HG03354 (cell line): Measurements from ENCODE around the gene RSPH1.
"Not testable (repeated sequence)": the region's sequence is repeated elsewhere in the genome, so short reads cannot be mapped to it uniquely, and the experiment has no call there.

Source experiments
- ATAC-seq: cut with Tn5 transposase; IDR thresholded peaks from one replicate; pipeline ENCODE4 v1.9.1; 2021; ENCODE audit warnings: mild to moderate bottlenecking; ENCODE audit not compliant: unreplicated experiment, poor library complexity, severe bottlenecking

The RSPH1 gene

GRCh38 chr21:42471206-42471605, 24.8 kb downstream of the RSPH1 start:
- no peak for ATAC-seq

GRCh38 chr21:42469726-42470125, 26.3 kb downstream of the RSPH1 start:
- not testable (repeated sequence) for ATAC-seq

GRCh38 chr21:42469272-42469671, 26.8 kb downstream of the RSPH1 start:
- peak; percentile 44 for ATAC-seq

GRCh38 chr21:42468491-42469131, 27.4 kb downstream of the RSPH1 start:
- ATAC-seq: no peak

- ATAC-seq: no peak
Measured at GRCh38 chr21:42467140-42467983, 28.7 kb downstream of the RSPH1 start.

GRCh38 chr21:42466700-42467099, 29.3 kb downstream of the RSPH1 start:
- no peak for ATAC-seq

- ATAC-seq: peak; percentile 19
Measured at GRCh38 chr21:42465803-42466127, 30.3 kb downstream of the RSPH1 start.

- peak; percentile 27 for ATAC-seq
Measured at GRCh38 chr21:42465008-42465802, 30.8 kb downstream of the RSPH1 start.

- ATAC-seq: no peak
Measured at GRCh38 chr21:42463861-42464515, 32.0 kb downstream of the RSPH1 start.

GRCh38 chr21:42461881-42462877, 33.8 kb downstream of the RSPH1 start:
- ATAC-seq: no peak

- ATAC-seq: peak; percentile 5
Measured at GRCh38 chr21:42461185-42461520, 34.9 kb downstream of the RSPH1 start.

GRCh38 chr21:42460391-42461184, 35.4 kb downstream of the RSPH1 start:
- ATAC-seq: peak; percentile 62

GRCh38 chr21:42459546-42460215, 36.3 kb downstream of the RSPH1 start:
- no peak for ATAC-seq

- ATAC-seq: no peak
Measured at GRCh38 chr21:42459082-42459460, 37.0 kb downstream of the RSPH1 start.

- ATAC-seq: no peak
Measured at GRCh38 chr21:42456457-42456856, 39.6 kb downstream of the RSPH1 start.

GRCh38 chr21:42455754-42456440, 40.1 kb downstream of the RSPH1 start:
- ATAC-seq: no peak

- no peak for ATAC-seq
Measured at GRCh38 chr21:42455196-42455595, 40.8 kb downstream of the RSPH1 start.
